K562 (cell line): ENCODE results near the gene PLXNA2. TPM values are rescaled to one million over a fixed set of nuclear protein-coding genes. Genes with fewer than 3 reads are reported as not detected.

ENCODE experiments used
- ARID1B ChIP-seq: fragments of 450-650 bp; IDR thresholded peaks from 2 replicates; pipeline ENCODE4 v1.6.1; 2016; ENCODE audit warnings: antibody characterized with exemption, mild to moderate bottlenecking, inconsistent platforms
- CBX3 ChIP-seq, 2 experiments: IDR thresholded peaks; 1 replicate in 1 of 2; 2 replicates in 1 of 2; pipeline ENCODE4 v1.6.1; 2012; ENCODE audit warnings: inconsistent platforms in 2 of 2, low read length in 2 of 2, borderline replicate concordance in 1 of 2, control low read depth in 1 of 2
- ETV6 ChIP-seq, 3 experiments: fragments of 150-350 bp in 1 of 3; sonication (generic) in 1 of 3; formaldehyde crosslinking in 1 of 3; IDR thresholded peaks; 2 replicates each; pipeline versions ENCODE4 v1.6.1 to v1.8.0; 2014 to 2022; ENCODE audit warnings: borderline replicate concordance in 2 of 3, low read depth in 2 of 3, antibody characterized with exemption in 1 of 3, low read length in 1 of 3, mild to moderate bottlenecking in 1 of 3, missing genetic modification reagents in 1 of 3
- FOXK1 ChIP-seq: sonication (generic); formaldehyde crosslinking; IDR thresholded peaks from 2 replicates; pipeline ENCODE4 v1.8.0; 2022; ENCODE audit warnings: missing genetic modification reagents, mild to moderate bottlenecking, borderline replicate concordance
- HDAC3 ChIP-seq: fragments of 450-650 bp; IDR thresholded peaks from 2 replicates; pipeline ENCODE4 v1.6.1; 2018; ENCODE audit warnings: borderline replicate concordance, mild to moderate bottlenecking, moderate library complexity; ENCODE audit not compliant: partially characterized antibody
- KHSRP ChIP-seq: fragments of 450-650 bp; IDR thresholded peaks from 2 replicates; pipeline ENCODE4 v1.6.1; 2017
- MTA3 ChIP-seq: fragments of 450-650 bp; formaldehyde crosslinking; IDR thresholded peaks from 2 replicates; pipeline ENCODE4 v1.6.1; 2017; ENCODE audit warnings: mild to moderate bottlenecking, borderline replicate concordance
- NFE2L1 ChIP-seq: fragments of 450-650 bp; IDR thresholded peaks from 2 replicates; pipeline ENCODE4 v1.6.1; 2016; ENCODE audit warnings: missing genetic modification characterization, low read depth, mild to moderate bottlenecking, missing compliant biosample characterization, moderate library complexity, borderline replicate concordance
- NR2C2 ChIP-seq, 2 experiments: fragments of 200-800 bp in 1 of 2; sonication (Bioruptor generic) in 1 of 2; sonication (generic) in 1 of 2; formaldehyde crosslinking in 1 of 2; IDR thresholded peaks; 2 replicates each; pipeline versions ENCODE4 v1.6.1 to v1.8.0; 2016 to 2022; ENCODE audit warnings: mild to moderate bottlenecking in 1 of 2, missing compliant biosample characterization in 1 of 2, missing genetic modification characterization in 1 of 2, missing genetic modification reagents in 1 of 2
- PCBP1 ChIP-seq: fragments of 200-400 bp; formaldehyde crosslinking; IDR thresholded peaks from 2 replicates; pipeline ENCODE4 v1.6.1; 2018; ENCODE audit warnings: mild to moderate bottlenecking, low read depth, low read length; ENCODE audit not compliant: poor library complexity, severe bottlenecking
- RNF2 ChIP-seq: sonication (generic); IDR thresholded peaks from 2 replicates; pipeline ENCODE4 v1.6.1; 2016
- TBP ChIP-seq: optimal IDR thresholded peaks from 2 replicates; pipeline ENCODE3; 2011; ENCODE audit warnings: low read depth, low read length, improper control_type of control experiment
- TRIM24 ChIP-seq, 2 experiments: fragments of 450-650 bp; IDR thresholded peaks; 2 replicates each; pipeline ENCODE4 v1.6.1; 2016
- ZFX ChIP-seq: sonication (generic); formaldehyde crosslinking; IDR thresholded peaks from 2 replicates; pipeline ENCODE4 v1.8.0; 2022; ENCODE audit warnings: mild to moderate bottlenecking, missing genetic modification reagents, moderate library complexity
- ZKSCAN3 ChIP-seq: fragments of 250-450 bp; sonication (Bioruptor Pico); IDR thresholded peaks from 2 replicates; pipeline ENCODE4 v1.4.0; 2020
- polyA plus RNA-seq, 8 experiments: library from polyadenylated mRNA; depleted of rRNA in 4 of 8; stranded (reverse) in 5 of 8; unstranded in 3 of 8; fragments of >200 nt; fragmentation: Nextera tagmentation in 2 of 8; fragmentation: Illumina TruSeq in 1 of 8; extraction: Ambion mirVana in 2 of 8; extraction: Trizol in 1 of 8; gene quantifications; 2 replicates each; pipeline versions ENCODE4 v1.2.1 to v1.2.3, GENCODE V29; 2011 to 2014; ENCODE audit warnings: inconsistent platforms in 1 of 8, missing spikeins in 1 of 8
- total RNA-seq, 7 experiments: library from RNA; depleted of rRNA in 6 of 7; stranded (reverse); fragments of >200 nt in 6 of 7; fragmentation: Illumina TruSeq in 2 of 7; extraction: Trizol in 2 of 7; gene quantifications; 2 replicates each; pipeline versions ENCODE4 v1.2.1 to v1.2.3, GENCODE V29; 2011 to 2021; ENCODE audit warnings: low replicate concordance in 1 of 7
- TF ChIP-seq, protein P1 (sequence below): fragments of 450-650 bp; IDR thresholded peaks from 2 replicates; pipeline ENCODE4 v1.6.1; 2018; ENCODE audit not compliant: partially characterized antibody

The PLXNA2 gene
- total and polyA plus RNA-seq, 9 of the 15 experiments (the other 6 are each of a cell fraction or from before 2014, with no cell fraction given) = 0.01 to 1.3 (median 0.32) TPM

- TF ChIP-seq NFE2L1 = no peak
- peak; percentile 15 for TF ChIP-seq TBP
- TF ChIP-seq PCBP1 = no peak
- no peak for TF ChIP-seq KHSRP
- TF ChIP-seq ETV6 (IDR thresholded peaks at IDR 0.05; ENCODE audit: borderline replicate concordance in 1 of 2, low read depth in 2 of 2, low read length in 1 of 2) = peak; percentile 22 to 86; a peak in 3 of 4 replicates
- TF ChIP-seq ETV6 (CRISPR knock-in tag; IDR thresholded peaks at IDR 0.05; ENCODE audit: borderline replicate concordance) = no peak
- peak; percentile 67 for TF ChIP-seq RNF2
- TF ChIP-seq ZFX = peak; percentile 40; the same call in 1 of the 2 replicates
- peak; percentile 82; the same call in 1 of the 2 replicates for TF ChIP-seq MTA3
- TF ChIP-seq HDAC3 = peak; percentile 83
- TF ChIP-seq ARID1B = peak; percentile 96
- TF ChIP-seq NR2C2 (CRISPR knock-in tag; IDR thresholded peaks at IDR 0.05) = no peak
- peak; percentile 81 for TF ChIP-seq NR2C2 (tag; IDR thresholded peaks at IDR 0.05)
- peak; percentile 7 to 80; a peak in 3 of 4 replicates for TF ChIP-seq TRIM24 (IDR thresholded peaks at IDR 0.05)
- TF ChIP-seq, protein P1, sequence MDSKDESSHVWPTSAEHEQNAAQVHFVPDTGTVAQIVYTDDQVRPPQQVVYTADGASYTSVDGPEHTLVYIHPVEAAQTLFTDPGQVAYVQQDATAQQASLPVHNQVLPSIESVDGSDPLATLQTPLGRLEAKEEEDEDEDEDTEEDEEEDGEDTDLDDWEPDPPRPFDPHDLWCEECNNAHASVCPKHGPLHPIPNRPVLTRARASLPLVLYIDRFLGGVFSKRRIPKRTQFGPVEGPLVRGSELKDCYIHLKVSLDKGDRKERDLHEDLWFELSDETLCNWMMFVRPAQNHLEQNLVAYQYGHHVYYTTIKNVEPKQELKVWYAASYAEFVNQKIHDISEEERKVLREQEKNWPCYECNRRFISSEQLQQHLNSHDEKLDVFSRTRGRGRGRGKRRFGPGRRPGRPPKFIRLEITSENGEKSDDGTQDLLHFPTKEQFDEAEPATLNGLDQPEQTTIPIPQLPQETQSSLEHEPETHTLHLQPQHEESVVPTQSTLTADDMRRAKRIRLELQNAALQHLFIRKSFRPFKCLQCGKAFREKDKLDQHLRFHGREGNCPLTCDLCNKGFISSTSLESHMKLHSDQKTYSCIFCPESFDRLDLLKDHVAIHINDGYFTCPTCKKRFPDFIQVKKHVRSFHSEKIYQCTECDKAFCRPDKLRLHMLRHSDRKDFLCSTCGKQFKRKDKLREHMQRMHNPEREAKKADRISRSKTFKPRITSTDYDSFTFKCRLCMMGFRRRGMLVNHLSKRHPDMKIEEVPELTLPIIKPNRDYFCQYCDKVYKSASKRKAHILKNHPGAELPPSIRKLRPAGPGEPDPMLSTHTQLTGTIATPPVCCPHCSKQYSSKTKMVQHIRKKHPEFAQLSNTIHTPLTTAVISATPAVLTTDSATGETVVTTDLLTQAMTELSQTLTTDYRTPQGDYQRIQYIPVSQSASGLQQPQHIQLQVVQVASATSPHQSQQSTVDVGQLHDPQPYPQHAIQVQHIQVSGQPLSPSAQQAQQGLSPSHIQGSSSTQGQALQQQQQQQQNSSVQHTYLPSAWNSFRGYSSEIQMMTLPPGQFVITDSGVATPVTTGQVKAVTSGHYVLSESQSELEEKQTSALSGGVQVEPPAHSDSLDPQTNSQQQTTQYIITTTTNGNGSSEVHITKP = peak; percentile 91
- TF ChIP-seq FOXK1 = 0 out of 2 replicates have a peak, but pooled peaks have one; percentile 19
- TF ChIP-seq ZKSCAN3 (CRISPR knock-in tag) = no peak
- peak in 1 of 2 experiments; percentile 52; a peak in 1 of 3 replicates for TF ChIP-seq CBX3 (IDR thresholded peaks at IDR 0.05; ENCODE audit: borderline replicate concordance in 1 of 2, low read length in 2 of 2)
These were observed 24.4 kb downstream of the PLXNA2 start (continued) for GRCh38 chr1:208219659-208220282.
